GM12878 (cell line): Measurements from ENCODE around the gene BEGAIN.

ENCODE experiments used
- ATF7 ChIP-seq: fragments of 450-650 bp; IDR thresholded peaks from 2 replicates; pipeline ENCODE4 v1.6.1; 2016; ENCODE audit warnings: low read depth, mild to moderate bottlenecking
- CTCF ChIP-seq, 3 experiments: IDR thresholded peaks in 2 of 3; conservative IDR thresholded peaks in 1 of 3; 2 replicates each; pipeline ENCODE4 v1.5.1; 2011; ENCODE audit warnings: low read depth in 3 of 3, low read length in 3 of 3, mild to moderate bottlenecking in 3 of 3, control low read depth in 2 of 3, moderate library complexity in 2 of 3, inconsistent platforms in 1 of 3, mixed read lengths in 1 of 3; ENCODE audit not compliant: control insufficient read depth in 2 of 3, insufficient read depth in 1 of 3; ENCODE audit errors: extremely low read depth in 1 of 3
- EP300 ChIP-seq, 2 experiments: fragments of 150-350 bp in 1 of 2; IDR thresholded peaks; 2 replicates each; pipeline ENCODE4 v1.6.1; 2011 to 2012; ENCODE audit warnings: low read depth in 2 of 2, low read length in 2 of 2, borderline replicate concordance in 1 of 2, improper control_type of control experiment in 1 of 2, inconsistent platforms in 1 of 2; ENCODE audit not compliant: control insufficient read depth in 1 of 2
- ESRRA ChIP-seq: IDR thresholded peaks from 2 replicates; pipeline ENCODE4 v1.6.1; 2012; ENCODE audit warnings: mild to moderate bottlenecking, low read length, improper control_type of control experiment
- KDM1A ChIP-seq: fragments of 200-600 bp; sonication (generic); IDR thresholded peaks from 2 replicates; pipeline ENCODE4 v1.6.1; 2016; ENCODE audit warnings: borderline replicate concordance
- NFYB ChIP-seq: IDR thresholded peaks from 2 replicates; pipeline ENCODE4 v1.6.1; 2011; ENCODE audit warnings: low read depth, mild to moderate bottlenecking, low read length, improper control_type of control experiment, moderate library complexity; ENCODE audit not compliant: insufficient read depth
- POLR2AphosphoS5 ChIP-seq: IDR thresholded peaks from 2 replicates; pipeline ENCODE4 v1.6.1; 2011; ENCODE audit warnings: mild to moderate bottlenecking, low read length, inconsistent platforms
- SMC3 ChIP-seq: IDR thresholded peaks from 2 replicates; pipeline ENCODE4 v1.6.1; 2011; ENCODE audit warnings: low read length, improper control_type of control experiment, borderline replicate concordance
- ZNF274 ChIP-seq: IDR thresholded peaks from one replicate; pipeline ENCODE4 v1.8.0; 2011; ENCODE audit not compliant: insufficient read length, insufficient read depth
- TF ChIP-seq, protein P1 (sequence below): fragments of 450-650 bp; IDR thresholded peaks from 2 replicates; pipeline ENCODE4 v1.6.1; 2017; ENCODE audit warnings: mild to moderate bottlenecking, moderate library complexity

DNA sequence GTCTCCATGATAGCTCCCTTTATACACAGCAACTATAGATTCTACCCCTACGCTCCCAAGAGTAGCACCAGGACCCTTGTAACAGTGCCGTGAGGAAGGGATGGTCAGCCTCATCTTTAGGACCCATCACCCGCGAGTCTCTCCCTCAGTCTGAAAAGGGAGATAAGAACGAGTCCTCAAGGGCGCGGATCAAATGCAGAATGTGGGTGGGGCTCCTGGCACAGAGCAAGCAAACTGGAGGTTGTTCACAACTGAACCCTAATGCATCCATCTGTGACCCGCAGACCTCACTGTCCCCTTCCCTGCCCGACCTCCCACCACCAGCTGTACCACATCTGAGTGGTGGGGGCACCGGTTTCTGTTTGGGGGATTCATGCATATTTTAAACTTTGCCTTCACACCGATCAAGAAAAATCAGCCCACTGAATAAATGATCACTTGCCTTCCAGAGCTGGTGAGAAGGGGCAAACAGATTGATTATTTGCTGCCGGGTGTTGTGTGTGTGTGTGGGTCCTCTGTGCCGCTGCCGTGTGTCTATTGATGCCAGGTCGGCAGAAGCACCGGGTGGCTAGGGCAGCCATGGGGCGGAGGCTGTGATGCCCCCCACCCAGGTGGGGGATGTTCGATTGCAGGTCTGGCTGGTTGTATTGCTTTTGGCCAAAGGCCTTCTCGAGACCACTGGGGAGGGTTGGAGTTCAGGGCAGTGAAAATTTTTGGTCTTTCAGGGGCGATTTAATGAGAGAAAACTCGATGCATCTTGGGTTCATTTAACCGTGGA lies 35.7 kb upstream of the BEGAIN start:
- no peak for TF ChIP-seq NFYB
- no peak for TF ChIP-seq CTCF (IDR thresholded peaks at IDR 0.05 in 2 of 3, conservative IDR thresholded peaks at IDR 0.05 in 1 of 3; ENCODE audit: control insufficient read depth in 2 of 3, extremely low read depth in 1 of 3, insufficient read depth in 1 of 3, low read depth in 3 of 3, low read length in 3 of 3)
- TF ChIP-seq KDM1A: no peak
- no peak for TF ChIP-seq ESRRA
- TF ChIP-seq, protein P1, sequence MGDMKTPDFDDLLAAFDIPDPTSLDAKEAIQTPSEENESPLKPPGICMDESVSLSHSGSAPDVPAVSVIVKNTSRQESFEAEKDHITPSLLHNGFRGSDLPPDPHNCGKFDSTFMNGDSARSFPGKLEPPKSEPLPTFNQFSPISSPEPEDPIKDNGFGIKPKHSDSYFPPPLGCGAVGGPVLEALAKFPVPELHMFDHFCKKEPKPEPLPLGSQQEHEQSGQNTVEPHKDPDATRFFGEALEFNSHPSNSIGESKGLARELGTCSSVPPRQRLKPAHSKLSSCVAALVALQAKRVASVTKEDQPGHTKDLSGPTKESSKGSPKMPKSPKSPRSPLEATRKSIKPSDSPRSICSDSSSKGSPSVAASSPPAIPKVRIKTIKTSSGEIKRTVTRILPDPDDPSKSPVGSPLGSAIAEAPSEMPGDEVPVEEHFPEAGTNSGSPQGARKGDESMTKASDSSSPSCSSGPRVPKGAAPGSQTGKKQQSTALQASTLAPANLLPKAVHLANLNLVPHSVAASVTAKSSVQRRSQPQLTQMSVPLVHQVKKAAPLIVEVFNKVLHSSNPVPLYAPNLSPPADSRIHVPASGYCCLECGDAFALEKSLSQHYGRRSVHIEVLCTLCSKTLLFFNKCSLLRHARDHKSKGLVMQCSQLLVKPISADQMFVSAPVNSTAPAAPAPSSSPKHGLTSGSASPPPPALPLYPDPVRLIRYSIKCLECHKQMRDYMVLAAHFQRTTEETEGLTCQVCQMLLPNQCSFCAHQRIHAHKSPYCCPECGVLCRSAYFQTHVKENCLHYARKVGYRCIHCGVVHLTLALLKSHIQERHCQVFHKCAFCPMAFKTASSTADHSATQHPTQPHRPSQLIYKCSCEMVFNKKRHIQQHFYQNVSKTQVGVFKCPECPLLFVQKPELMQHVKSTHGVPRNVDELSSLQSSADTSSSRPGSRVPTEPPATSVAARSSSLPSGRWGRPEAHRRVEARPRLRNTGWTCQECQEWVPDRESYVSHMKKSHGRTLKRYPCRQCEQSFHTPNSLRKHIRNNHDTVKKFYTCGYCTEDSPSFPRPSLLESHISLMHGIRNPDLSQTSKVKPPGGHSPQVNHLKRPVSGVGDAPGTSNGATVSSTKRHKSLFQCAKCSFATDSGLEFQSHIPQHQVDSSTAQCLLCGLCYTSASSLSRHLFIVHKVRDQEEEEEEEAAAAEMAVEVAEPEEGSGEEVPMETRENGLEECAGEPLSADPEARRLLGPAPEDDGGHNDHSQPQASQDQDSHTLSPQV: no peak
- TF ChIP-seq ZNF274: no peak
- no peak for TF ChIP-seq POLR2AphosphoS5
- TF ChIP-seq SMC3: no peak
- no peak for TF ChIP-seq ATF7
- TF ChIP-seq EP300 (IDR thresholded peaks at IDR 0.05; ENCODE audit: borderline replicate concordance in 1 of 2, control insufficient read depth in 1 of 2, low read depth in 2 of 2, low read length in 2 of 2): no peak
